SK-N-SH treated with all-trans-retinoic acid at 6 μM for 48 hours (cell line): ENCODE data around the gene ASB2.

ENCODE experiments used
- ATAC-seq: fragments of 200-7000 bp; cut with Tn5 transposase; 3 replicates; pipeline ENCODE4 v1.9.1; 2020; ENCODE audit warnings: mild to moderate bottlenecking, moderate library complexity
- ARNTL ChIP-seq: fragments of 450-650 bp; formaldehyde crosslinking; IDR thresholded peaks from 2 replicates; pipeline ENCODE4 v1.5.0; 2020; ENCODE audit warnings: low read depth, mild to moderate bottlenecking, moderate library complexity, borderline replicate concordance
- BACH2 ChIP-seq: fragments of 250-450 bp; sonication (Bioruptor Pico); IDR thresholded peaks from 2 replicates; pipeline ENCODE4 v1.9.0; 2021; ENCODE audit warnings: mild to moderate bottlenecking, borderline replicate concordance
- CREB5 ChIP-seq: fragments of 250-450 bp; sonication (Bioruptor Pico); IDR thresholded peaks from 2 replicates; pipeline ENCODE4 v1.5.1; 2020; ENCODE audit warnings: low read depth, mild to moderate bottlenecking, moderate library complexity
- CSDC2 ChIP-seq: fragments of 250-450 bp; sonication (Bioruptor Pico); IDR thresholded peaks from 2 replicates; pipeline ENCODE4 v1.5.0; 2020; ENCODE audit warnings: mild to moderate bottlenecking, moderate library complexity
- CSRNP3 ChIP-seq: fragments of 250-450 bp; sonication (Bioruptor Pico); IDR thresholded peaks from 2 replicates; pipeline ENCODE4 v1.5.1; 2021; ENCODE audit warnings: mild to moderate bottlenecking, moderate library complexity
- ESRRG ChIP-seq: fragments of 250-450 bp; sonication (Bioruptor Pico); IDR thresholded peaks from 2 replicates; pipeline ENCODE4 v1.6.1; 2021; ENCODE audit warnings: mild to moderate bottlenecking
- GLIS3 ChIP-seq: fragments of 250-450 bp; sonication (Bioruptor Pico); IDR thresholded peaks from 2 replicates; pipeline ENCODE4 v1.5.0; 2020; ENCODE audit warnings: mild to moderate bottlenecking, moderate library complexity
- ISL1 ChIP-seq: fragments of 250-450 bp; sonication (Bioruptor Pico); IDR thresholded peaks from 2 replicates; pipeline ENCODE4 v2.1.2; 2022; ENCODE audit warnings: mild to moderate bottlenecking, moderate library complexity
- OSR1 ChIP-seq: fragments of 250-450 bp; sonication (Bioruptor Pico); IDR thresholded peaks from 2 replicates; pipeline ENCODE4 v1.8.0; 2022; ENCODE audit warnings: moderate library complexity, mild to moderate bottlenecking, inconsistent platforms
- POU6F1 ChIP-seq: fragments of 250-450 bp; sonication (Bioruptor Pico); IDR thresholded peaks from 2 replicates; pipeline ENCODE4 v1.8.0; 2021; ENCODE audit warnings: low read depth, mild to moderate bottlenecking, moderate library complexity, borderline replicate concordance
- PPARA ChIP-seq: fragments of 250-450 bp; sonication (Bioruptor Pico); IDR thresholded peaks from 2 replicates; pipeline ENCODE4 v1.5.0; 2020; ENCODE audit warnings: mild to moderate bottlenecking, borderline replicate concordance
- SNAI2 ChIP-seq: fragments of 250-450 bp; sonication (Bioruptor Pico); IDR thresholded peaks from 2 replicates; pipeline ENCODE4 v1.5.0; 2020; ENCODE audit warnings: mild to moderate bottlenecking, moderate library complexity
- TCF4 ChIP-seq: fragments of 250-450 bp; sonication (Bioruptor Pico); IDR thresholded peaks from 2 replicates; pipeline ENCODE4 v1.8.0; 2021; ENCODE audit warnings: mild to moderate bottlenecking, moderate library complexity, borderline replicate concordance
- TOX ChIP-seq: fragments of 250-450 bp; sonication (Bioruptor Pico); IDR thresholded peaks from 2 replicates; pipeline ENCODE4 v1.8.0; 2021; ENCODE audit warnings: mild to moderate bottlenecking, moderate library complexity, borderline replicate concordance
- TSHZ2 ChIP-seq: fragments of 250-450 bp; sonication (Bioruptor Pico); IDR thresholded peaks from 2 replicates; pipeline ENCODE4 v1.5.0; 2020; ENCODE audit warnings: mild to moderate bottlenecking, moderate library complexity
- ZFP30 ChIP-seq: fragments of 450-650 bp; formaldehyde crosslinking; IDR thresholded peaks from 2 replicates; pipeline ENCODE4 v1.5.0; 2022; ENCODE audit warnings: mild to moderate bottlenecking, moderate library complexity
- ZNF565 ChIP-seq: fragments of 450-650 bp; formaldehyde crosslinking; conservative IDR thresholded peaks from 2 replicates; pipeline ENCODE4 v1.5.0; 2020; ENCODE audit warnings: low read depth, mild to moderate bottlenecking, moderate library complexity
- ZNF70 ChIP-seq: fragments of 450-650 bp; formaldehyde crosslinking; IDR thresholded peaks from 2 replicates; pipeline ENCODE4 v1.5.0; 2020; ENCODE audit warnings: mild to moderate bottlenecking, moderate library complexity
- ZNF8 ChIP-seq: fragments of 450-650 bp; formaldehyde crosslinking; IDR thresholded peaks from 2 replicates; pipeline ENCODE4 v1.5.0; 2020; ENCODE audit warnings: mild to moderate bottlenecking, moderate library complexity
- TF ChIP-seq, protein P1 (sequence below): fragments of 250-450 bp; sonication (Bioruptor Pico); IDR thresholded peaks from 2 replicates; pipeline ENCODE4 v1.8.0; 2020; ENCODE audit warnings: mild to moderate bottlenecking, moderate library complexity, borderline replicate concordance

Gene ASB2

DNA sequence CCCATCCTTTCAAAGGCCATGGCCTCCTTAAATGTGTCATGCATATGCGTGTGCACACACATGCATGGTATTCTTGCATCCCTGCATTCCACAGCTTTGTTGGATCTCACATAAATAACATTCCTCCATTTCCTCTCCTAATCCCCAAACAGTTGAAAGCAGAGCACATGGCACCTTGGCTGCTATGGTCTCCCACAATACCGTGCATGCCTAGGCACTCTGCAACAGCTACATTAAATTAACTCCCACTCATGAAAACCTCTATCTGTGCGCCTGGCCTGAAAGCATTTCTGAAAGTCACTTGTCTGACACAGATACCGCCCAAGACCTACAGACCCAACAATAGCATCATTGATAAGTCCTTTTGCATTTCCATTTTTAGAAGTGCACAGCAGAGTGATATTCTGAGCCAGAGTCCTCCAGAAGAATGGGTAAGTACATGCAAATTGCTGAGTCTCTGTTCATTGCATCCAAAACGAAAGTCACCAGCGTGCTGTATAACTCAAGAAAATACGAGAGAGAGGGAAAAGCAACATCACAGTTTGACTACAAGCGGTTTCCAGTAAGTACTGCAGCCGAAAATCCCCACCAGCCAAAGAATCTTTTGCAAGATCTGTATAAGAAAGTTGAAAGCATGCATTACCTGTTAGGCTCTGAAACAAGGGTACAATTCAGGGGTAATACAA, 436 bp downstream of the ASB2 start (continued):
- TF ChIP-seq POU6F1 (CRISPR knock-in tag) = no peak
- no peak for TF ChIP-seq ZFP30 (CRISPR knock-in tag)

DNA sequence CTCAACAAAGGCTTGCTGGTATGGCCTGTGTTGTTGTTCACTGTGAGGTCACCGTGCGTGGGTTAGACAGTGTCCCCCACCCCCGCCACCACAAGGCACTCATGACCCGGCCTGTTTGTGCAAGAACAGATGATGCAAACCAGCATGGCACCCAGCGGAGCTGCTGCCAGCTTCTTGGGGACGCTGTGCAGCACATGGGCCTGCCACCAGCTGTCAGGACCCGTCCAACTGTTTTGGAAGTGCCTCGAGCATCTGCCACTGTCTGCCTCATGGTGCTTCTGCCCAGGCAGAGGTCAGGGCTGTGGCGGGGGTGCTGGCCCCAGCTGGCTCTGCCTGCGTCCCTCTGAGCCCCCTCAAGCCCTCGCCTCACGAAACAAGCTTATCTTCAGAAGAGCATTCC, 1.5 kb downstream of the ASB2 start:
- no peak for TF ChIP-seq ZFP30 (CRISPR knock-in tag)
- TF ChIP-seq PPARA = no peak
- no peak for TF ChIP-seq TCF4 (CRISPR knock-in tag)
- TF ChIP-seq BACH2 (CRISPR knock-in tag) = no peak
- TF ChIP-seq CSDC2 (CRISPR knock-in tag) = no peak
- no peak for TF ChIP-seq ISL1 (CRISPR knock-in tag)
- TF ChIP-seq CSRNP3 (CRISPR knock-in tag) = no peak
- TF ChIP-seq GLIS3 (CRISPR knock-in tag) = no peak
- TF ChIP-seq CREB5 (CRISPR knock-in tag) = no peak
- TF ChIP-seq ARNTL (CRISPR knock-in tag) = no peak
- TF ChIP-seq TOX (CRISPR knock-in tag) = no peak
- no peak for TF ChIP-seq SNAI2
- TF ChIP-seq, protein P1, sequence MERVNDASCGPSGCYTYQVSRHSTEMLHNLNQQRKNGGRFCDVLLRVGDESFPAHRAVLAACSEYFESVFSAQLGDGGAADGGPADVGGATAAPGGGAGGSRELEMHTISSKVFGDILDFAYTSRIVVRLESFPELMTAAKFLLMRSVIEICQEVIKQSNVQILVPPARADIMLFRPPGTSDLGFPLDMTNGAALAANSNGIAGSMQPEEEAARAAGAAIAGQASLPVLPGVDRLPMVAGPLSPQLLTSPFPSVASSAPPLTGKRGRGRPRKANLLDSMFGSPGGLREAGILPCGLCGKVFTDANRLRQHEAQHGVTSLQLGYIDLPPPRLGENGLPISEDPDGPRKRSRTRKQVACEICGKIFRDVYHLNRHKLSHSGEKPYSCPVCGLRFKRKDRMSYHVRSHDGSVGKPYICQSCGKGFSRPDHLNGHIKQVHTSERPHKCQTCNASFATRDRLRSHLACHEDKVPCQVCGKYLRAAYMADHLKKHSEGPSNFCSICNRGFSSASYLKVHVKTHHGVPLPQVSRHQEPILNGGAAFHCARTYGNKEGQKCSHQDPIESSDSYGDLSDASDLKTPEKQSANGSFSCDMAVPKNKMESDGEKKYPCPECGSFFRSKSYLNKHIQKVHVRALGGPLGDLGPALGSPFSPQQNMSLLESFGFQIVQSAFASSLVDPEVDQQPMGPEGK (CRISPR knock-in tag) = no peak
- no peak for TF ChIP-seq ZNF565 (CRISPR knock-in tag)
- no peak for TF ChIP-seq TSHZ2 (CRISPR knock-in tag)
- TF ChIP-seq ZNF70 (CRISPR knock-in tag) = no peak
- TF ChIP-seq ZNF8 (CRISPR knock-in tag) = no peak
- no peak for TF ChIP-seq ESRRG (CRISPR knock-in tag)
- no peak for TF ChIP-seq POU6F1 (CRISPR knock-in tag)

GRCh38 chr14:93974299-93974698, 2.1 kb downstream of the ASB2 start:
- no peak for ATAC-seq
- no peak for TF ChIP-seq OSR1 (CRISPR knock-in tag)
- no peak for TF ChIP-seq GLIS3 (CRISPR knock-in tag)
- no peak for TF ChIP-seq BACH2 (CRISPR knock-in tag)
- no peak for TF ChIP-seq TSHZ2 (CRISPR knock-in tag)
- TF ChIP-seq POU6F1 (CRISPR knock-in tag) = no peak
- TF ChIP-seq CSRNP3 (CRISPR knock-in tag) = no peak

More for the DNA sequence above, 1.5 kb downstream of the ASB2 start:
- ATAC-seq = no peak
